Osteoblast (primary cell): ENCODE data around the gene PPP1R13B. TPM values are rescaled to one million over a fixed set of nuclear protein-coding genes. Genes with fewer than 3 reads are reported as not detected.

Source experiments
- DNase-seq: peaks from one replicate; pipeline ENCODE4 v3.0.0; 2011; ENCODE audit warnings: low spot score, mixed read lengths; ENCODE audit not compliant: insufficient read length; ENCODE audit errors: missing footprints
- H2AFZ ChIP-seq: 2 replicates; pipeline ENCODE4 v1.6.0; 2011; ENCODE audit warnings: mild to moderate bottlenecking, low read length
- H3K27ac ChIP-seq: 2 replicates; pipeline ENCODE4 v1.5.1; 2011; ENCODE audit warnings: mild to moderate bottlenecking, low read depth, low read length, moderate library complexity
- H3K27me3 ChIP-seq: 2 replicates; pipeline ENCODE4 v1.6.0; 2012; ENCODE audit warnings: mild to moderate bottlenecking, control low read depth, inconsistent platforms, low read length, moderate library complexity; ENCODE audit not compliant: insufficient read depth
- H3K36me3 ChIP-seq: 2 replicates; pipeline ENCODE4 v1.5.1; 2011; ENCODE audit warnings: mild to moderate bottlenecking, low read length, control low read depth, moderate library complexity; ENCODE audit not compliant: insufficient read depth
- H3K4me1 ChIP-seq: 2 replicates; pipeline ENCODE4 v1.5.1; 2011; ENCODE audit warnings: mild to moderate bottlenecking, low read length, control low read depth, moderate library complexity; ENCODE audit not compliant: insufficient read depth
- H3K4me2 ChIP-seq: 2 replicates; pipeline ENCODE4 v1.6.0; 2011; ENCODE audit warnings: mild to moderate bottlenecking, low read length; ENCODE audit not compliant: insufficient read depth
- H3K4me3 ChIP-seq: fragments of 200-600 bp; sonication (generic); 3 replicates; pipeline ENCODE4 v1.5.1; 2012; ENCODE audit warnings: mild to moderate bottlenecking, low read length, inconsistent platforms; ENCODE audit not compliant: insufficient read depth
- H3K79me2 ChIP-seq: 2 replicates; pipeline ENCODE4 v1.6.0; 2012; ENCODE audit warnings: mild to moderate bottlenecking, low read length, control low read depth, inconsistent platforms; ENCODE audit not compliant: insufficient read depth
- H3K9me3 ChIP-seq: 2 replicates; pipeline ENCODE4 v1.5.1; 2011; ENCODE audit warnings: low read depth, low read length, control low read depth
- H4K20me1 ChIP-seq: 2 replicates; pipeline ENCODE4 v1.6.0; 2012; ENCODE audit warnings: mild to moderate bottlenecking, low read length, control low read depth; ENCODE audit not compliant: insufficient read depth
- CTCF ChIP-seq: IDR thresholded peaks from 2 replicates; pipeline ENCODE4 v1.5.1; 2011; ENCODE audit warnings: mild to moderate bottlenecking, low read depth, low read length, moderate library complexity; ENCODE audit errors: extremely low read depth
- total RNA-seq: library from RNA; depleted of rRNA; stranded (reverse); fragments of >200 nt; gene quantifications from 2 replicates; pipeline ENCODE4 v1.2.3, GENCODE V29; 2012

Gene PPP1R13B
- total RNA-seq, 1 donor = 3.3 TPM

DNA sequence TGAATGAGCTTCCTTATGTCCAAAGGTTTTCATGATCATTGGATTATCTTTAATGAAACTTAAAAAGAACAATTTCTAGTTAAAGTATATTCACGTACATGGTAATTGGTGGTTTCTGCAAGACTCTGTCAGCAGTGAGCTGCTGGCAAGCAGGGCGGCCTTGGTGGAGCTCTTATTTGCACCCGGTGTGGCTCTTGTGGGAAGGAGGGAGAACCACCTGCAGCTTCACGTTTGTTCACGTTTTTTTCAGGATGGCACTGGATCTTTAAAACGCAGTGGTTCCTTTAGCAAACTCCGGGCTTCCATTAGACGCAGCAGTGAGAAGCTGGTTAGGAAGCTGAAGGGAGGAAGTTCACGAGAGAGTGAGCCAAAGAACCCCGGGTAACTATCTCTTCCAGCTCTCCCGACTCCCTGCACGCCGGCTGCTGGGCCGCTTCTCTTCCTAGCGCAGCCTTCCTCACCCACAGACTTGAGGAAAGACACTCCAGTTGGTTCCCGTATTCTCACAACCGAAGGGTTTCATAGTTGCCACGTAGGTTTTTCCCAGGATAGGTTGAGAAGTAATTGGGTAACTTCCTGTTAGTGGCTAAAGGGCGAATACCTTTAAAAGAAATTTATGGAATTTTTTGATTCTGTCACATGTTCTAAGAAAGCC, 160.4 kb downstream of the PPP1R13B start:
- no peak overlapping the region for H2AFZ ChIP-seq
- DNase-seq = peak; percentile 65
- peaks cover 14% of the 10 kb centered on the region for H3K4me1 ChIP-seq
- peaks cover 80% of the 10 kb centered on the region for H3K36me3 ChIP-seq
- H3K27ac ChIP-seq = peak overlapping the region; percentile 54
- H3K4me2 ChIP-seq = no peak overlapping the region
- peaks cover 17% of the 10 kb centered on the region for H4K20me1 ChIP-seq
- H3K4me3 ChIP-seq = no peak overlapping the region
- no peaks in the 10 kb centered on the region for H3K27me3 ChIP-seq
- no peaks in the 10 kb centered on the region for H3K9me3 ChIP-seq
- no peak for TF ChIP-seq CTCF
- peaks cover 79% of the 10 kb centered on the region for H3K79me2 ChIP-seq

- Histone ChIP-seq H3K4me3 (no peak overlapping the region), H3K9me3 (no peaks in the 10 kb centered on the region), H3K4me2 (no peak overlapping the region), H4K20me1 (peaks cover 16% of the 10 kb centered on the region), H3K79me2 (peaks cover 81% of the 10 kb centered on the region), H3K36me3 (peaks cover 88% of the 10 kb centered on the region), H2AFZ (no peak overlapping the region), H3K27me3 (no peaks in the 10 kb centered on the region), H3K27ac (no peak overlapping the region), H3K4me1 (peaks cover 14% of the 10 kb centered on the region)
- peak; percentile 72 for DNase-seq
- no peak for TF ChIP-seq CTCF
Observed at GRCh38 chr14:103685276-103686211, 161.8 kb downstream of the PPP1R13B start.

DNA sequence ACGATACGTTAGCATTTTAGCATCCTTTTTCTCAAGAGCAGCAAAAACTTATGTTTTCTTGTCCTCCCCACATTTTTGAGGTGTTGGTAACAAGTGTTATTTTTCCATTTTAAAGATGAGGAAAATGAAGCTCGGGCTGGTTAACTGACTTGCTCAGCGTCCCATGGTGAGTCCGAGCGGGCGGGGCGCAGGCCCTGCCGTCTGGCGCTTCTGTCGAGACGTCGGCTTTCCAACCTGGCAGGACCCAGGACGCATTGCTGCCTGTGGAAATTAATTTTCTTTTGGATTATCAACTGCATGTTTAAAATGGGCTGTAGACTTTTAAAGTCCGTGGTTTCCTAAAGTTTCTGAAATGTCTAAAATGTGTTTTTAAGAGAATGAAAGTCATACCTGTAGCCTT, 162.5 kb downstream of the PPP1R13B start:
- H3K27me3 ChIP-seq = no peaks in the 10 kb centered on the region
- no peak for DNase-seq
- no peak overlapping the region for H2AFZ ChIP-seq
- no peak for TF ChIP-seq CTCF
- no peaks in the 10 kb centered on the region for H3K9me3 ChIP-seq
- H3K4me1 ChIP-seq = peaks cover 14% of the 10 kb centered on the region
- H3K79me2 ChIP-seq = peaks cover 78% of the 10 kb centered on the region
- H3K4me2 ChIP-seq = no peak overlapping the region
- no peak overlapping the region for H3K27ac ChIP-seq
- peaks cover 89% of the 10 kb centered on the region for H3K36me3 ChIP-seq
- H4K20me1 ChIP-seq = peaks cover 12% of the 10 kb centered on the region
- no peak overlapping the region for H3K4me3 ChIP-seq

DNA sequence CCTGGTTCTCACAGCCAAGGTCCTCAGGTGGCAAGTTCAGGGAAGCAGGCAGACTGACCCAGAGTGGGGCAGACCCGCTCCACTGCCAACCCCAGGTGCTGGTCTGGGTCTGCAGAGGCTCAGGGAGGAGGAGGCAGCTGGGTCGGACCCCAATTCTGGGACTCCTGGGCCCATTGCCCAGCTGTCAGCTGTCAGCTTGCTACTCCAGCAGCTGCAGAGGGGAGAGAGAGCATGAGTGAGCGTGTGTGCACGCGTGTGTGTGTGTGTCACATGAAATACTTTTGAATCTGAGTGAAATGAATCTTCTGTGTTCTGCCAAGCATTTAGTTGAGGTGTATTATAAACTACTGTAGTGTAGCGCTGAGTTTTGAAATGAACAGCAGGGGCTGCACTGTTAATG, 162.9 kb downstream of the PPP1R13B start:
- peaks cover 10% of the 10 kb centered on the region for H4K20me1 ChIP-seq
- H3K27me3 ChIP-seq = no peaks in the 10 kb centered on the region
- no peaks in the 10 kb centered on the region for H3K9me3 ChIP-seq
- H2AFZ ChIP-seq = no peak overlapping the region
- no peak overlapping the region for H3K4me3 ChIP-seq
- peaks cover 92% of the 10 kb centered on the region for H3K36me3 ChIP-seq
- H3K79me2 ChIP-seq = peaks cover 78% of the 10 kb centered on the region
- H3K4me1 ChIP-seq = peaks cover 12% of the 10 kb centered on the region
- no peak overlapping the region for H3K27ac ChIP-seq
- no peak overlapping the region for H3K4me2 ChIP-seq
- DNase-seq = peak; percentile 54
- no peak for TF ChIP-seq CTCF
